ENCODE results near the gene GRAMD2B.

DNA sequence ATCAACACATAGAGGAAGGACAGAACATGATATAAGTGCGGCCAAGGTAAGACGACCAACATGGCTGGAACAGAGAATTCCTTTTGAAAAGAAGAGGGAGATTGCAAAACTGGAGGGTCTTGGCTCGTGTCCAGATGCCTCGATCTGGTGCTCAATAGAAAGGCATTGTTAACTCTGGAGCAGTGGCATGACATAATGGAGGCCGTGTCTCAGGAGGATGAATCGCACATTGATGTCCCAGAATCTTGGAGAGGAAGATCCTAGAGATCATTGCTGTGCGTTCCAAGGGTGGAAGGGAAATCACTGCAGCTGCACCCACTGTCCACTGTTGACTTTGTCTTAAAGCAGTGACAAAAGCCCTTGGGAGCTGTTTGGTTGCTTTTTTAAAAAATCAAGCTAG, 30.9 kb downstream of the GRAMD2B start:
- no peak for TF ChIP-seq POLR2A (IDR thresholded peaks at IDR 0.05)
- TF ChIP-seq, protein P1, sequence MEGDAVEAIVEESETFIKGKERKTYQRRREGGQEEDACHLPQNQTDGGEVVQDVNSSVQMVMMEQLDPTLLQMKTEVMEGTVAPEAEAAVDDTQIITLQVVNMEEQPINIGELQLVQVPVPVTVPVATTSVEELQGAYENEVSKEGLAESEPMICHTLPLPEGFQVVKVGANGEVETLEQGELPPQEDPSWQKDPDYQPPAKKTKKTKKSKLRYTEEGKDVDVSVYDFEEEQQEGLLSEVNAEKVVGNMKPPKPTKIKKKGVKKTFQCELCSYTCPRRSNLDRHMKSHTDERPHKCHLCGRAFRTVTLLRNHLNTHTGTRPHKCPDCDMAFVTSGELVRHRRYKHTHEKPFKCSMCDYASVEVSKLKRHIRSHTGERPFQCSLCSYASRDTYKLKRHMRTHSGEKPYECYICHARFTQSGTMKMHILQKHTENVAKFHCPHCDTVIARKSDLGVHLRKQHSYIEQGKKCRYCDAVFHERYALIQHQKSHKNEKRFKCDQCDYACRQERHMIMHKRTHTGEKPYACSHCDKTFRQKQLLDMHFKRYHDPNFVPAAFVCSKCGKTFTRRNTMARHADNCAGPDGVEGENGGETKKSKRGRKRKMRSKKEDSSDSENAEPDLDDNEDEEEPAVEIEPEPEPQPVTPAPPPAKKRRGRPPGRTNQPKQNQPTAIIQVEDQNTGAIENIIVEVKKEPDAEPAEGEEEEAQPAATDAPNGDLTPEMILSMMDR (IDR thresholded peaks at IDR 0.05) = no peak

All from suprapubic skin (tissue), 3 donors.